Astrocyte (in vitro differentiated cells and primary cell): ENCODE results near the gene PCK2. TPM values are rescaled to one million over a fixed set of nuclear protein-coding genes. Genes with fewer than 3 reads are reported as not detected.

Experiments used
- DNase-seq: peaks from one replicate; pipeline ENCODE4 v3.0.0-alpha.2; 2010; ENCODE audit warnings: low read depth
- FAIRE-seq: peaks from 2 replicates; lab custom pipeline; 2011; peaks lifted over from hg19 to GRCh38; lab: Jason Lieb, UNC
- H2AFZ ChIP-seq: 2 replicates; pipeline ENCODE4 v1.6.0; 2012; ENCODE audit warnings: low read depth, low read length, inconsistent platforms
- H3K27ac ChIP-seq: 2 replicates; pipeline ENCODE4 v1.5.1; 2011; ENCODE audit warnings: low read depth, low read length, inconsistent platforms
- H3K27me3 ChIP-seq: 2 replicates; pipeline ENCODE4 v1.6.0; 2011; ENCODE audit warnings: low read length, inconsistent platforms; ENCODE audit not compliant: insufficient read depth
- H3K36me3 ChIP-seq: 2 replicates; pipeline ENCODE4 v1.5.1; 2011; ENCODE audit warnings: low read length, inconsistent platforms; ENCODE audit not compliant: insufficient read depth
- H3K4me1 ChIP-seq: 2 replicates; pipeline ENCODE4 v1.5.1; 2011; ENCODE audit warnings: low read length, inconsistent platforms; ENCODE audit not compliant: insufficient read depth
- H3K4me2 ChIP-seq: 2 replicates; pipeline ENCODE4 v1.6.0; 2012; ENCODE audit warnings: low read length, inconsistent platforms
- H3K4me3 ChIP-seq: 2 replicates; pipeline ENCODE4 v1.5.1; 2011; ENCODE audit warnings: low read depth, mild to moderate bottlenecking, low read length, inconsistent platforms; ENCODE audit not compliant: insufficient read depth
- H3K79me2 ChIP-seq: 2 replicates; pipeline ENCODE4 v1.6.0; 2012; ENCODE audit warnings: mild to moderate bottlenecking, low read length, inconsistent platforms; ENCODE audit not compliant: insufficient read depth
- H3K9ac ChIP-seq: 2 replicates; pipeline ENCODE4 v1.6.0; 2012; ENCODE audit warnings: mild to moderate bottlenecking, low read length, inconsistent platforms
- H3K9me3 ChIP-seq: 2 replicates; pipeline ENCODE4 v1.5.1; 2012; ENCODE audit warnings: low read depth, mild to moderate bottlenecking, low read length, inconsistent platforms; ENCODE audit not compliant: insufficient read depth
- H4K20me1 ChIP-seq: 2 replicates; pipeline ENCODE4 v1.6.0; 2012; ENCODE audit warnings: low read length, inconsistent platforms; ENCODE audit not compliant: insufficient read depth
- H3K27ac Mint-ChIP-seq: one replicate; pipeline ENCODE4 v1.8.0; 2021; ENCODE audit warnings: mild to moderate bottlenecking, mixed read lengths; ENCODE audit not compliant: unreplicated experiment
- H3K27me3 Mint-ChIP-seq: one replicate; pipeline ENCODE4 v1.8.0; 2021; ENCODE audit warnings: low read depth, mixed read lengths; ENCODE audit not compliant: unreplicated experiment
- H3K36me3 Mint-ChIP-seq: one replicate; pipeline ENCODE4 v1.8.0; 2021; ENCODE audit warnings: low read depth, mixed read lengths; ENCODE audit not compliant: unreplicated experiment
- H3K4me1 Mint-ChIP-seq: one replicate; pipeline ENCODE4 v1.8.0; 2021; ENCODE audit warnings: low read depth, mixed read lengths; ENCODE audit not compliant: unreplicated experiment
- H3K4me3 Mint-ChIP-seq: one replicate; pipeline ENCODE4 v1.8.0; 2021; ENCODE audit warnings: mild to moderate bottlenecking, moderate library complexity, mixed read lengths; ENCODE audit not compliant: unreplicated experiment
- H3K9me3 Mint-ChIP-seq: one replicate; pipeline ENCODE4 v1.8.0; 2021; ENCODE audit warnings: mild to moderate bottlenecking, mixed read lengths; ENCODE audit not compliant: unreplicated experiment
- CTCF ChIP-seq: IDR thresholded peaks from 2 replicates; pipeline ENCODE4 v1.5.1; 2011; ENCODE audit warnings: low read depth, mild to moderate bottlenecking, inconsistent platforms, low read length, moderate library complexity; ENCODE audit not compliant: insufficient read depth
- EZH2 ChIP-seq: IDR thresholded peaks from 2 replicates; pipeline ENCODE4 v1.6.1; 2012; ENCODE audit warnings: mild to moderate bottlenecking, low read length, inconsistent platforms; ENCODE audit not compliant: insufficient read depth
- total RNA-seq: library from RNA; stranded (reverse); gene quantifications from 2 replicates; pipeline ENCODE4 v1.2.1, GENCODE V29; 2021

Gene PCK2
- total RNA-seq, 1 donor from 2014 or later, result 73.8 TPM

GRCh38 chr14:24150567-24150966, 56.5 kb downstream of the PCK2 start:
- FAIRE-seq (no peak), DNase-seq (no peak)
- H3K9me3 ChIP-seq, result no peaks in the 10 kb centered on the region
- H3K4me1 ChIP-seq, result peaks cover 13% of the 10 kb centered on the region
- H3K4me1 Mint-ChIP-seq, result peaks cover 7% of the 10 kb centered on the region
- no peak overlapping the region for H3K4me2 ChIP-seq
- H3K36me3 ChIP-seq, result peaks cover 38% of the 10 kb centered on the region
- no peak overlapping the region for H3K9ac ChIP-seq
- H3K27me3 Mint-ChIP-seq, result no peaks in the 10 kb centered on the region
- H3K27me3 ChIP-seq, result no peaks in the 10 kb centered on the region
- peak overlapping the region; percentile 60 for H3K4me3 Mint-ChIP-seq
- peaks cover 36% of the 10 kb centered on the region for H4K20me1 ChIP-seq
- H3K36me3 Mint-ChIP-seq, result peaks cover 6% of the 10 kb centered on the region
- peaks cover 39% of the 10 kb centered on the region for H3K79me2 ChIP-seq
- H3K9me3 Mint-ChIP-seq, result no peaks in the 10 kb centered on the region
- H3K4me3 ChIP-seq, result no peak overlapping the region
- H3K27ac Mint-ChIP-seq, result no peak overlapping the region
- no peak overlapping the region for H3K27ac ChIP-seq
- H2AFZ ChIP-seq, result no peak overlapping the region
- TF ChIP-seq CTCF (no peak), EZH2 (no peak)

- Histone ChIP-seq H3K9ac (no peak overlapping the region), H3K9me3 (no peaks in the 10 kb centered on the region), H3K4me2 (no peak overlapping the region), H3K79me2 (peaks cover 35% of the 10 kb centered on the region), H4K20me1 (peaks cover 36% of the 10 kb centered on the region), H2AFZ (no peak overlapping the region), H3K36me3 (peaks cover 42% of the 10 kb centered on the region), H3K27me3 (no peaks in the 10 kb centered on the region), H3K27ac (no peak overlapping the region), H3K4me1 (peaks cover 9% of the 10 kb centered on the region), H3K4me3 (no peak overlapping the region)
- no peak overlapping the region for H3K4me3 Mint-ChIP-seq
- no peaks in the 10 kb centered on the region for H3K9me3 Mint-ChIP-seq
- FAIRE-seq (no peak), DNase-seq (no peak)
- no peaks in the 10 kb centered on the region for H3K27me3 Mint-ChIP-seq
- peaks cover 10% of the 10 kb centered on the region for H3K36me3 Mint-ChIP-seq
- no peak overlapping the region for H3K27ac Mint-ChIP-seq
- H3K4me1 Mint-ChIP-seq, result peaks cover 6% of the 10 kb centered on the region
- TF ChIP-seq CTCF, result no peak
- TF ChIP-seq EZH2, result no peak
Measured at GRCh38 chr14:24150993-24151392, 56.9 kb downstream of the PCK2 start.

- H3K9me3 ChIP-seq, result no peaks in the 10 kb centered on the region
- H4K20me1 ChIP-seq, result peaks cover 36% of the 10 kb centered on the region
- peaks cover 45% of the 10 kb centered on the region for H3K36me3 ChIP-seq
- H3K27ac ChIP-seq, result no peak overlapping the region
- no peaks in the 10 kb centered on the region for H3K27me3 Mint-ChIP-seq
- H2AFZ ChIP-seq, result no peak overlapping the region
- H3K9me3 Mint-ChIP-seq, result no peaks in the 10 kb centered on the region
- H3K36me3 Mint-ChIP-seq, result peaks cover 10% of the 10 kb centered on the region
- no peak for FAIRE-seq
- H3K27me3 ChIP-seq, result no peaks in the 10 kb centered on the region
- no peak overlapping the region for H3K27ac Mint-ChIP-seq
- peaks cover 7% of the 10 kb centered on the region for H3K4me1 ChIP-seq
- H3K4me1 Mint-ChIP-seq, result peaks cover 6% of the 10 kb centered on the region
- no peak overlapping the region for H3K4me3 ChIP-seq
- peaks cover 34% of the 10 kb centered on the region for H3K79me2 ChIP-seq
- no peak overlapping the region for H3K4me2 ChIP-seq
- H3K4me3 Mint-ChIP-seq, result no peak overlapping the region
- no peak for DNase-seq
- H3K9ac ChIP-seq, result no peak overlapping the region
- no peak for TF ChIP-seq EZH2
- no peak for TF ChIP-seq CTCF
Measured at GRCh38 chr14:24151404-24152080, 57.4 kb downstream of the PCK2 start.
